H1 (cell line): ENCODE results near the gene MAMSTR. TPM values are rescaled to one million over a fixed set of nuclear protein-coding genes. Genes with fewer than 3 reads are reported as not detected.
"Not testable (repeated sequence)": the region's sequence is repeated elsewhere in the genome, so short reads cannot be mapped to it uniquely, and the experiment has no call there.

ENCODE experiments used
- CTCF ChIA-PET: fragments of 300-600 bp; sonication (Branson Sonifier 250); formaldehyde crosslinking; loops from one replicate; lab custom pipeline; 2021; ENCODE audit not compliant: partially characterized antibody; lab: Charles Lee
- POLR2A ChIA-PET: fragments of 300-600 bp; sonication (Branson Sonifier 250); formaldehyde crosslinking; loops from one replicate; lab custom pipeline; 2021; ENCODE audit warnings: inconsistent platforms; ENCODE audit not compliant: partially characterized antibody; lab: Charles Lee
- DNase-seq, 2 experiments: peaks; one replicate each; pipeline versions ENCODE4 v3.0.0 to v3.0.0-alpha.2; 2010 to 2022; ENCODE audit warnings: low spot score in 2 of 2, low read depth in 1 of 2, mixed read lengths in 1 of 2
- FAIRE-seq: peaks from 2 replicates; lab custom pipeline; 2011; peaks lifted over from hg19 to GRCh38; lab: Jason Lieb, UNC
- H2AFZ ChIP-seq: 2 replicates; pipeline ENCODE4 v1.8.1; 2012; ENCODE audit warnings: low read length, inconsistent platforms
- H2AK5ac ChIP-seq: 2 replicates; pipeline ENCODE4 v1.6.1; 2013; ENCODE audit warnings: low read depth, low read length
- H2BK120ac ChIP-seq: replicated peaks from 2 replicates; pipeline ENCODE3; 2013; ENCODE audit warnings: low read depth, low read length, inconsistent platforms
- H2BK12ac ChIP-seq: 2 replicates; pipeline ENCODE4 v1.6.1; 2013; ENCODE audit warnings: low read depth, low read length
- H2BK15ac ChIP-seq: 2 replicates; pipeline ENCODE4 v1.6.1; 2013; ENCODE audit warnings: low read length
- H2BK20ac ChIP-seq: 2 replicates; pipeline ENCODE4 v1.6.1; 2013; ENCODE audit warnings: low read length
- H2BK5ac ChIP-seq: 2 replicates; pipeline ENCODE4 v1.6.1; 2013; ENCODE audit warnings: low read depth, low read length
- H3K14ac ChIP-seq: 2 replicates; pipeline ENCODE4 v1.6.1; 2013; ENCODE audit warnings: inconsistent platforms; ENCODE audit not compliant: insufficient read length
- H3K18ac ChIP-seq: 2 replicates; pipeline ENCODE4 v1.6.1; 2013; ENCODE audit warnings: low read length; ENCODE audit errors: extremely low read depth
- H3K23ac ChIP-seq: 2 replicates; pipeline ENCODE4 v1.6.1; 2013; ENCODE audit warnings: inconsistent platforms; ENCODE audit not compliant: insufficient read length
- H3K23me2 ChIP-seq: 2 replicates; pipeline ENCODE4 v1.6.1; 2013; ENCODE audit warnings: low read depth, low read length
- H3K27ac ChIP-seq: 2 replicates; pipeline ENCODE4 v1.6.1; 2011; ENCODE audit warnings: low read depth, low read length, inconsistent platforms
- H3K27me3 ChIP-seq, 4 experiments: replicated peaks in 1 of 4; 1 replicate in 1 of 4; 2 replicates in 3 of 4; pipeline versions ENCODE4 v1.6.1 to v1.8.1; 2011 to 2013; ENCODE audit warnings: low read length in 3 of 4, mild to moderate bottlenecking in 3 of 4, inconsistent platforms in 2 of 4, mixed read lengths in 2 of 4, moderate library complexity in 1 of 4; ENCODE audit not compliant: control insufficient read depth in 3 of 4, insufficient read depth in 3 of 4; ENCODE audit errors: extremely low read depth in 1 of 4
- H3K36me3 ChIP-seq, 4 experiments: 2 replicates each; pipeline versions ENCODE4 v1.6.1 to v1.8.1; 2011 to 2013; ENCODE audit warnings: mild to moderate bottlenecking in 4 of 4, low read length in 3 of 4, moderate library complexity in 2 of 4, control low read depth in 1 of 4, inconsistent platforms in 1 of 4; ENCODE audit not compliant: insufficient read depth in 4 of 4, control insufficient read depth in 2 of 4
- H3K4ac ChIP-seq: replicated peaks from 2 replicates; pipeline ENCODE3; 2013; ENCODE audit warnings: low read length, low read depth, mixed read lengths, inconsistent platforms; ENCODE audit not compliant: insufficient read length
- H3K4me1 ChIP-seq, 4 experiments: replicated peaks in 1 of 4; 1 replicate in 1 of 4; 2 replicates in 3 of 4; pipeline versions ENCODE4 v1.6.1 to v1.8.1; 2011 to 2013; ENCODE audit warnings: low read length in 3 of 4, inconsistent platforms in 2 of 4, mixed read lengths in 1 of 4; ENCODE audit not compliant: insufficient read depth in 4 of 4, control insufficient read depth in 3 of 4
- H3K4me2 ChIP-seq, 2 experiments: 2 replicates each; pipeline versions ENCODE4 v1.6.1 to v1.8.1; 2011 to 2013; ENCODE audit warnings: low read depth in 2 of 2, low read length in 2 of 2, control low read depth in 1 of 2, inconsistent platforms in 1 of 2, mild to moderate bottlenecking in 1 of 2; ENCODE audit not compliant: insufficient read depth in 1 of 2
- H3K4me3 ChIP-seq, 4 experiments: fragments of 200-600, 300-600 bp in 1 of 4; sonication (generic), shearing (Covaris generic), sonication (Bioruptor Twin) in 1 of 4; 2 replicates each; pipeline versions ENCODE4 v1.5.1 to v1.8.1; 2011 to 2016; ENCODE audit warnings: low read length in 4 of 4, low read depth in 3 of 4, control low read depth in 2 of 4, inconsistent platforms in 2 of 4, mild to moderate bottlenecking in 2 of 4, mixed read lengths in 1 of 4, moderate library complexity in 1 of 4; ENCODE audit not compliant: insufficient read depth in 2 of 4; ENCODE audit errors: extremely low read depth in 1 of 4
- H3K56ac ChIP-seq: replicated peaks from 2 replicates; pipeline ENCODE3; 2013; ENCODE audit warnings: low read depth, mild to moderate bottlenecking, mixed read lengths, low read length, inconsistent platforms; ENCODE audit not compliant: insufficient read length
- H3K79me1 ChIP-seq: 2 replicates; pipeline ENCODE4 v1.6.1; 2013; ENCODE audit warnings: low read depth, low read length, control low read depth
- H3K79me2 ChIP-seq, 2 experiments: 2 replicates each; pipeline versions ENCODE4 v1.6.1 to v1.8.1; 2012 to 2013; ENCODE audit warnings: low read length in 2 of 2, mild to moderate bottlenecking in 2 of 2, inconsistent platforms in 1 of 2; ENCODE audit not compliant: insufficient read depth in 2 of 2, control insufficient read depth in 1 of 2
- H3K9ac ChIP-seq, 4 experiments: replicated peaks in 1 of 4; 1 replicate in 1 of 4; 2 replicates in 3 of 4; pipeline versions ENCODE4 v1.6.1 to v1.8.1; 2011 to 2013; ENCODE audit warnings: low read depth in 3 of 4, low read length in 3 of 4, control low read depth in 2 of 4, mild to moderate bottlenecking in 2 of 4, moderate library complexity in 2 of 4, inconsistent platforms in 1 of 4; ENCODE audit errors: extremely low read depth in 1 of 4
- H3K9me3 ChIP-seq, 2 experiments: 2 replicates each; pipeline versions ENCODE4 v1.6.1 to v1.8.1; 2012 to 2013; ENCODE audit warnings: mild to moderate bottlenecking in 2 of 2, moderate library complexity in 2 of 2, control low read depth in 1 of 2, inconsistent platforms in 1 of 2, low read depth in 1 of 2, low read length in 1 of 2, mixed read lengths in 1 of 2; ENCODE audit not compliant: insufficient read depth in 2 of 2
- H4K20me1 ChIP-seq, 2 experiments: replicated peaks in 1 of 2; 2 replicates each; pipeline versions ENCODE3 to v1.8.1; 2011 to 2013; ENCODE audit warnings: inconsistent platforms in 2 of 2, low read length in 2 of 2, mild to moderate bottlenecking in 1 of 2; ENCODE audit not compliant: insufficient read depth in 2 of 2, control insufficient read depth in 1 of 2
- H4K5ac ChIP-seq: 2 replicates; pipeline ENCODE4 v1.6.1; 2013; ENCODE audit warnings: low read length, low read depth, mixed read lengths, inconsistent platforms; ENCODE audit not compliant: insufficient read length
- H4K8ac ChIP-seq: 2 replicates; pipeline ENCODE4 v1.8.0; 2013; ENCODE audit warnings: mild to moderate bottlenecking, moderate library complexity, low read length, inconsistent platforms; ENCODE audit not compliant: insufficient read depth; ENCODE audit errors: extremely low read depth
- H4K91ac ChIP-seq: replicated peaks from 2 replicates; pipeline ENCODE3; 2013; ENCODE audit warnings: low read length, mixed read lengths, inconsistent platforms; ENCODE audit not compliant: insufficient read length
- WGBS, 2 experiments: shearing (Covaris generic) in 1 of 2; methylation state at CpG; one replicate each; pipeline versions ENCODE4 v1.1.6 to v1.1.7; 2013 to 2015; ENCODE audit warnings: low lambda C conversion rate in 2 of 2, mixed read lengths in 2 of 2, inconsistent platforms in 1 of 2, low coverage in 1 of 2, missing lambda C conversion rate in 1 of 2; ENCODE audit not compliant: insufficient replicate concordance in 2 of 2, insufficient coverage in 1 of 2, insufficient read length in 1 of 2; ENCODE audit errors: extremely low coverage in 1 of 2, missing lambda C conversion rate in 1 of 2; 5-methylcytosine and 5-hydroxymethylcytosine counted together
- polyA plus RNA-seq, 7 experiments: library from polyadenylated mRNA; depleted of rRNA in 3 of 7; stranded (reverse) in 5 of 7; unstranded in 2 of 7; fragments of >200 nt in 5 of 7; fragments of 200-250 nt in 2 of 7; gene quantifications; 1 replicate in 5 of 7; 2 replicates in 1 of 7; 4 replicates in 1 of 7; pipeline versions ENCODE4 v1.2.1 to v1.2.3, GENCODE V29; 2011 to 2013; ENCODE audit warnings: missing spikeins in 2 of 7, mixed read lengths in 2 of 7
- total RNA-seq: library from RNA; stranded (reverse); fragmentation: NEBNext Ultra II Directional; extraction: Animal tissue kit (Norgen Biotek cat#: 25700); gene quantifications from 2 replicates; pipeline ENCODE4 v1.2.1, GENCODE V29; 2021

MAMSTR gene
- total and polyA plus RNA-seq, 2 of the 8 experiments (the other 6 are each of a cell fraction or from before 2014, with no cell fraction given) = 2.0 to 2.3 TPM

DNA sequence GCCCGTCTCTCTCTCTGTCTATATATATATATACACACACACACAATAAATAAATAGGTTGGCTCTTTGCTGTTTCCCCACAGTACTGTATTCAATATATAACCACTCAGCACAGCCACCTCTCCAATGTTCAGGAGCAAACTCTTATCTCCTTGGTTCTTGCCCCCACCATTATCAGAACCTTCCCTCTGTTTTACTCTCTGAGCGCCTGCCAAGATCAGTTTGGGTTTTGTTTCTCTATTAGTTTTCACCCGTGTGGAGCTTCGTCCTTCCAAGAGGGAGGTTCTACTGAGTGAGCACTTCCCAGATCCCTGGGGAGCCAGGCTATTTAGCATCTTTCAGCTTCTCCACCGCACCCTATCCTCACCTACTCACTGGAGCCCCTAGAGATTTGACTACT lies 46.3 kb upstream of the MAMSTR start:
- ChIA-PET CTCF (interaction anchor here (0.9 to 2.6 kb wide), 3 partner anchors 22 to 76 kb away, joined by 3 to 6 read pairs (median 4); no protein-coding TSS in a partner anchor), POLR2A (interaction anchor here (1.0 to 1.9 kb wide), 6 partner anchors 10 to 27 kb away, joined by 3 to 8 read pairs (median 4); partner anchors contain the start of gene IZUMO1)
- not testable (repeated sequence) for H3K9ac ChIP-seq, H2BK5ac ChIP-seq, H4K5ac ChIP-seq, H2AK5ac ChIP-seq, H3K23ac ChIP-seq, H3K4me2 ChIP-seq, H4K8ac ChIP-seq, H2BK120ac ChIP-seq, H3K4me1 ChIP-seq, H3K14ac ChIP-seq, H3K79me1 ChIP-seq, H3K18ac ChIP-seq, FAIRE-seq, H3K27ac ChIP-seq, H3K4me3 ChIP-seq, H2BK20ac ChIP-seq, H3K56ac ChIP-seq, DNase-seq, H3K4ac ChIP-seq, H3K27me3 ChIP-seq, H2BK15ac ChIP-seq, H2AFZ ChIP-seq, H4K20me1 ChIP-seq, H3K79me2 ChIP-seq, H4K91ac ChIP-seq, H3K36me3 ChIP-seq, H3K9me3 ChIP-seq, H3K23me2 ChIP-seq, H2BK12ac ChIP-seq
- WGBS, 2 experiments = 63% methylated on average over 5 of the region's 5 CpGs; no CpG with 5 or more reads in 1 of the 2 experiments
